Right atrium auricular region (tissue), 2 donors: ENCODE measurements around the gene EPHB2. TPM values are rescaled to one million over a fixed set of nuclear protein-coding genes. Genes with fewer than 3 reads are reported as not detected.

ENCODE experiments used
- DNase-seq: peaks from one replicate; pipeline ENCODE4 v3.0.0-alpha.2; 2019; ENCODE audit warnings: low spot score
- H3K27ac ChIP-seq, 2 donors: fragments of 200-600 bp; sonication (generic); 1 replicate in 1 of 2; 2 replicates in 1 of 2; pipeline ENCODE4 v1.5.1; 2016 to 2019
- H3K27me3 ChIP-seq, 2 donors: fragments of 200-600 bp; sonication (generic); one replicate each; pipeline versions ENCODE4 v1.5.1 to v1.6.0; 2017 to 2019
- H3K36me3 ChIP-seq: fragments of 200-600 bp; sonication (generic); one replicate; pipeline ENCODE4 v1.5.1; 2016
- H3K4me1 ChIP-seq, 2 donors: fragments of 200-600 bp; sonication (generic); one replicate each; pipeline versions ENCODE4 v1.5.1 to v1.6.0; 2017 to 2019
- H3K4me3 ChIP-seq, 2 donors: fragments of 200-600 bp; sonication (generic); 1 replicate in 1 of 2; 2 replicates in 1 of 2; pipeline ENCODE4 v1.5.1; 2017 to 2019; ENCODE audit warnings: mild to moderate bottlenecking in 1 of 2, moderate library complexity in 1 of 2
- H3K9me3 ChIP-seq, 2 donors: fragments of 200-600 bp; sonication (generic); one replicate each; pipeline ENCODE4 v1.5.1; 2019
- total RNA-seq, 2 donors: library from RNA; depleted of rRNA; stranded (reverse); fragments of >200 nt; gene quantifications; one replicate each; pipeline ENCODE4 v1.1.0, GENCODE V29; 2016
- TF ChIP-seq, protein P1 (sequence below), 2 donors: fragments of 200-600 bp; sonication (generic); IDR thresholded peaks; one replicate each; pipeline ENCODE4 v1.5.1; 2019; ENCODE audit warnings: antibody characterized with exemption in 2 of 2

The EPHB2 gene
- total RNA-seq, 2 donors from 2014 or later, result 1.8 to 2.6 TPM

DNA sequence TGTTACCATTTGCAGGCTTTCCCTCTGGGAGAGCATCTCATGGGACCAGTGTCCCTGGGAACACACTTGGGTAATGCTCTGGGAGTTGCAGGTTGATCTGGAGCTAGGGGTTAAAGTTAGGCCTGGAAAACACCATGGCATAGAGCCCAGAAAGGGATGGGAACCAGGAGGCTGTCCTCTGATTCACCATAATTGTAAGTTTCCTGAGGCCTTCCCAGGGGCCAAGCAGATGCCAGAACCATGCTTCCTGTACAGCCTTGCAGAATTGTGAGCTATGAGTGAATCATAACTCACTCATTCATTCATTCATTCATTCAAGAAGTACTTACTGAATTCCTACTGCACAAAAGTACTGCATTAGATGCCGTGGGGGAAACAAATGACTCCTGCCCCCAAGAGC lies 212.0 kb downstream of the EPHB2 start:
- H3K27ac ChIP-seq, result no peak overlapping the region
- no peak for DNase-seq
- H3K27me3 ChIP-seq, result no peaks in the 10 kb centered on the region
- H3K4me3 ChIP-seq, result no peak overlapping the region
- H3K36me3 ChIP-seq, result no peaks in the 10 kb centered on the region
- TF ChIP-seq, protein P1, sequence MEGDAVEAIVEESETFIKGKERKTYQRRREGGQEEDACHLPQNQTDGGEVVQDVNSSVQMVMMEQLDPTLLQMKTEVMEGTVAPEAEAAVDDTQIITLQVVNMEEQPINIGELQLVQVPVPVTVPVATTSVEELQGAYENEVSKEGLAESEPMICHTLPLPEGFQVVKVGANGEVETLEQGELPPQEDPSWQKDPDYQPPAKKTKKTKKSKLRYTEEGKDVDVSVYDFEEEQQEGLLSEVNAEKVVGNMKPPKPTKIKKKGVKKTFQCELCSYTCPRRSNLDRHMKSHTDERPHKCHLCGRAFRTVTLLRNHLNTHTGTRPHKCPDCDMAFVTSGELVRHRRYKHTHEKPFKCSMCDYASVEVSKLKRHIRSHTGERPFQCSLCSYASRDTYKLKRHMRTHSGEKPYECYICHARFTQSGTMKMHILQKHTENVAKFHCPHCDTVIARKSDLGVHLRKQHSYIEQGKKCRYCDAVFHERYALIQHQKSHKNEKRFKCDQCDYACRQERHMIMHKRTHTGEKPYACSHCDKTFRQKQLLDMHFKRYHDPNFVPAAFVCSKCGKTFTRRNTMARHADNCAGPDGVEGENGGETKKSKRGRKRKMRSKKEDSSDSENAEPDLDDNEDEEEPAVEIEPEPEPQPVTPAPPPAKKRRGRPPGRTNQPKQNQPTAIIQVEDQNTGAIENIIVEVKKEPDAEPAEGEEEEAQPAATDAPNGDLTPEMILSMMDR (IDR thresholded peaks at IDR 0.05), result no peak
- no peaks in the 10 kb centered on the region for H3K9me3 ChIP-seq
- peaks cover 0 to 23% of the 10 kb centered on the region in 2 donors for H3K4me1 ChIP-seq

DNA sequence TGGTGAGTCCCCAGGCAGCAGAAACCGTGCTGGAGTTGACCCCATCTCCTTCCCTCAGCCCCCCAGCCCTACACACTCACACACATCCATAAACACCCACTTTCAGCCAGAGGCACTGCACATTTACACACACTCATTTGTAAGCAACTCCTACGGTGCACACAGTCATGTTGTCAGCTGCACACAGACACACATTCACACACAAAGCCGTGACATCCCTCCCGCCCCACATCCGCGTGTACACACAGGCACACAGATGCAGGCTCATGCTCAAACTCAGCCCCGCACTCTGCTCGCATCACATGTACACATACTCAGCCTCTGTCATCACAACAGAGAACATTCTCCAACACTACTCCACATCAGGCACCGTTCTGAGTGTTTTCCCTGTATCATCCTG lies 214.5 kb downstream of the EPHB2 start:
- TF ChIP-seq, protein P1 (IDR thresholded peaks at IDR 0.05), result no peak
- Histone ChIP-seq H3K27ac (no peak overlapping the region), H3K27me3 (no peaks in the 10 kb centered on the region), H3K4me3 (no peak overlapping the region), H3K4me1 (peaks cover 0 to 20% of the 10 kb centered on the region in 2 donors), H3K9me3 (no peaks in the 10 kb centered on the region), H3K36me3 (no peaks in the 10 kb centered on the region)
- DNase-seq, result no peak

DNA sequence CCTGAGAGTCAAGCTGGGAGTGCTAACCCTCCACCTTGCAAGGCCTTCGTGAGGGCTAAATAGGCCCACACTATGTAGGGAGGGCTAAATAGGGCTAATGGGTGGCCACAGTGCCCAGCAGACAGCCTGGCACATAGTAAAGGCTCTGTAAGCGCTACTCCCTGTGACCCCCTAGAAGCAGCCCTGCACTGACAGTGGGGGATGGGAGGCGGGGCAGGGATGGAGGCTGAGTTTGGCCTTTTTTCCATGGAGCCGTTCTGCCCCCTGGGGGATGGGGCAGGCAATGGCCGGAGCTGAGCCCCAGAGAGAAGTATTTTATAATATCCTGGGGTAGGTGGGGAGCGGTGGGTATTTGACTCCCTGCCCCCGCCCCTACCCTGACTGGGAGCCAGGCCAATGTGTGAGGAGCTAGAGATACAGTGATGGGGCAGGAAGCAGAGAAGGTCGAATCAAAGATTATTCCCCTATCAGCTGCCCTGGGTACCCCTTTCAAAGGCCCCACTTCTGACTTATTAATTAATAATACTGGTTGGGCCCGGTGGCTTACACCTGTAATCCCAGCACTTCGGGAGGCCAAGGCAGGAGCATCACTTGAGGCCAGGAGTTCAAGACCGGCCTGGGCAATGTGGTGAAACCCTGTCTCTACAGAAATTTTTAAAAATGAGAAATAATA lies 219.7 kb downstream of the EPHB2 start:
- TF ChIP-seq, protein P1 (IDR thresholded peaks at IDR 0.05), result peak; percentile 51 to 84
- Histone ChIP-seq H3K36me3 (no peaks in the 10 kb centered on the region), H3K27me3 (no peaks in the 10 kb centered on the region), H3K4me3 (no peak overlapping the region), H3K9me3 (no peaks in the 10 kb centered on the region), H3K27ac (no peak overlapping the region), H3K4me1 (no peaks in the 10 kb centered on the region)
- no peak for DNase-seq

DNA sequence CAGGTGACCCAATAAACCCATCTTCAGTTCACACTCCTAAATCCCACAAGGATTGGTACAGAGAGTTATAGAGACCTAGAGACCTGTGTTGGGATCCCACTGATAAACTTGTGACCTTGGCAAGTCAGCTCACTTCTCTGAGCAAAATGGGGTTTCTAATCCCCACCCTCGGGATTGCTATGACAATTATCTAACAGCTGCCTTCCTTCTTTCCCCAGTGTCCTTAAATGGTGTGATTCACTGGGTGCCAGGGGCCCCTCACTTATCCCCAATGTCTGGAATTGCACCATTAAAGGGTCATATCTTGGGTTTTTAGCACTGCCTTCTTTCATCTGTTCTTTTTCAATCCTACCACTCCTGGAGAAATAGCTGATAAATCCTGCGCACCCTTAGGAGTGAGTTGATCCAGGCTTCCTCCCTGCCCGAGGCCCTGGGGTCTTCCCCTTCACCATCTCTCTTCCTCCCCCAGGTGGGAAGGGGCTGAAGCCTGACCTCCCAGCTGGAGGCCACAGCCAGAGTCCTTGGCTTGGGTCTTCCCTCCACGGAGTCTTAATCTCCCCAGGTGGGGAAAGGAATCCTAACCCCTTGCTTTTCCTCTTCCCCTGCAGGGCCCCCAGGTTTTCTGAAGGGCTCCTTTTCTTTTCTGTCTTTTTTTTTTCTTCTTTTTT lies 222.3 kb downstream of the EPHB2 start:
- Histone ChIP-seq H3K27ac (no peak overlapping the region), H3K4me1 (no peaks in the 10 kb centered on the region), H3K9me3 (no peaks in the 10 kb centered on the region), H3K36me3 (no peaks in the 10 kb centered on the region), H3K27me3 (no peaks in the 10 kb centered on the region), H3K4me3 (no peak overlapping the region)
- TF ChIP-seq, protein P1 (IDR thresholded peaks at IDR 0.05), result no peak
- DNase-seq, result no peak

DNA sequence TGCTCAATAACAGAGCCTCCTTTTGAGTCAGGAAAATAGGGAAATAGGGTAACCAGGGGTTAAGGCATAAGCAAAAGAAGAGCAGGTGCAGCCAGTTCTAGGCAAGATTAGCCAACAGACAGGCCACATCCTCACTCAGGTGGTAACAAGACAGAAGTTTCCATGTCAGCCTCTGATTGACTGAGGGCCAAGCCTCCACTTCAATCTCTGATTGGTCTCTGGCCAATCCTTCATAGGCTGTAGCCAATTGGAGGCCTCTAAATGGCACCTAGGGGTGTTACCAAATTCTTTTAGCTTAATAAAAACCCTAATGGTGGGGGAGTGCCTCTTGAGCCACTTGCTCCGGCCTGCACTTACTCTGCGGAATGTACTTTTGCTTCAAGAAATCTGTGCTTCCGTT lies 224.8 kb downstream of the EPHB2 start:
- Histone ChIP-seq H3K4me3 (no peak overlapping the region), H3K27ac (no peak overlapping the region), H3K36me3 (no peaks in the 10 kb centered on the region), H3K9me3 (peaks cover 0 to 10% of the 10 kb centered on the region in 2 donors), H3K4me1 (no peaks in the 10 kb centered on the region), H3K27me3 (no peaks in the 10 kb centered on the region)
- DNase-seq, result no peak
- TF ChIP-seq, protein P1 (IDR thresholded peaks at IDR 0.05), result no peak
